ENCODE measurements around the gene OSMR.

GRCh38 chr5:38814879-38815278 is 30.9 kb upstream of the OSMR start:
- TF ChIP-seq CTCF (IDR thresholded peaks at IDR 0.05) (no peak), POLR2A (IDR thresholded peaks at IDR 0.05) (no peak)
